Smooth muscle cell (in vitro differentiated cells): ENCODE results near the gene ZNF80. TPM values are rescaled to one million over a fixed set of nuclear protein-coding genes. Genes with fewer than 3 reads are reported as not detected.

Experiments
- DNase-seq: peaks from one replicate; lab custom pipeline; 2025; ENCODE audit not compliant: unreplicated experiment; lab: John Stamatoyannopoulos, UW
- H2AFZ ChIP-seq: fragments of 200-600 bp; sonication (generic); 2 replicates; pipeline ENCODE4 v1.6.0; 2016; ENCODE audit warnings: antibody characterized with exemption, low read depth, mild to moderate bottlenecking
- H3F3A ChIP-seq: fragments of 200-600 bp; sonication (generic); 2 replicates; pipeline ENCODE4 v1.6.0; 2017; ENCODE audit warnings: antibody characterized with exemption, low read depth
- H3K27ac ChIP-seq: fragments of 200-600 bp; sonication (generic); 2 replicates; pipeline ENCODE4 v1.5.1; 2016; ENCODE audit warnings: low read depth, mild to moderate bottlenecking
- H3K27me3 ChIP-seq: fragments of 200-600 bp; sonication (generic); 2 replicates; pipeline ENCODE4 v1.6.1; 2016; ENCODE audit warnings: low read depth, mild to moderate bottlenecking
- H3K36me3 ChIP-seq: fragments of 200-600 bp; sonication (generic); 2 replicates; pipeline ENCODE4 v1.5.1; 2016; ENCODE audit warnings: low read depth
- H3K4me1 ChIP-seq: fragments of 200-600 bp; sonication (generic); 2 replicates; pipeline ENCODE4 v1.5.1; 2016; ENCODE audit warnings: low read depth
- H3K4me2 ChIP-seq: fragments of 200-600 bp; sonication (generic); 2 replicates; pipeline ENCODE4 v1.6.0; 2016; ENCODE audit warnings: mild to moderate bottlenecking
- H3K4me3 ChIP-seq: fragments of 200-600 bp; sonication (generic); 2 replicates; pipeline ENCODE4 v1.5.1; 2016; ENCODE audit warnings: mild to moderate bottlenecking
- H3K79me2 ChIP-seq: fragments of 200-600 bp; sonication (generic); 2 replicates; pipeline ENCODE4 v1.6.0; 2016; ENCODE audit warnings: low read depth, mild to moderate bottlenecking
- H3K9ac ChIP-seq: fragments of 200-600 bp; sonication (generic); 2 replicates; pipeline ENCODE4 v1.6.0; 2016; ENCODE audit warnings: low read depth
- H3K9me3 ChIP-seq: fragments of 200-600 bp; sonication (generic); replicated peaks from 2 replicates; pipeline ENCODE4 v1.5.1; 2016; ENCODE audit warnings: low read depth
- H4K20me1 ChIP-seq: fragments of 200-600 bp; sonication (generic); 2 replicates; pipeline ENCODE4 v1.6.0; 2016; ENCODE audit warnings: low read depth
- WGBS: methylation state at CpG from one replicate; pipeline ENCODE4 v1.1.7; 2016; ENCODE audit warnings: low lambda C conversion rate; 5-methylcytosine and 5-hydroxymethylcytosine counted together
- polyA plus RNA-seq: library from polyadenylated mRNA; unstranded; fragments of >200 nt; fragmentation: Nextera tagmentation; extraction: Ambion mirVana; gene quantifications from 2 replicates; pipeline ENCODE4 v1.2.1, GENCODE V29; 2016
- total RNA-seq: library from RNA; depleted of rRNA; stranded (reverse); fragments of >200 nt; gene quantifications from 2 replicates; pipeline ENCODE4 v1.2.3, GENCODE V29; 2014
- TF ChIP-seq, protein P1 (sequence below): fragments of 200-600 bp; sonication (generic); IDR thresholded peaks from 2 replicates; pipeline ENCODE4 v1.5.1; 2017; ENCODE audit warnings: borderline replicate concordance, mild to moderate bottlenecking, antibody characterized with exemption; ENCODE audit not compliant: insufficient read depth, poor library complexity, severe bottlenecking

ZNF80 gene
- total and polyA plus RNA-seq, 2 experiments from 2014 or later, result not detected

DNA sequence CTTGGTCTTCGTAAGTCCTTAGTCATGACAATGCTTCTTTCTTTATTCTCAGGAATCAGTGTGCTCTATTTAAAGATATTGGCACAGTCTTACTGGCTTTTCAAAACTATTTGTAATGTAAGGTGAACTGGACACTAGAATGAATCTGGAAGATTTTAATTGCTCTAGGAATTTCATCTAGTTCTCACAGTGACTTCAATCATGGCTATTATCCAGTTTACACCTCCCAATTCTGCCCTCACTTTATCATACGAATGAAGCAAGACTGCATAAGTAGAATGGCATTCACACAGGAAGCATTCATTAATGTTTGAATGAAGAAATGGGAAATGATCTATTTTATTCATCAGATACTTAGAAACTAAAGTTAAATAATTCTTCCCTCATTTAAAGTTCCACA, 31.8 kb downstream of the ZNF80 start:
- no peak for DNase-seq
- H3K4me2 ChIP-seq, result no peak overlapping the region
- TF ChIP-seq, protein P1, sequence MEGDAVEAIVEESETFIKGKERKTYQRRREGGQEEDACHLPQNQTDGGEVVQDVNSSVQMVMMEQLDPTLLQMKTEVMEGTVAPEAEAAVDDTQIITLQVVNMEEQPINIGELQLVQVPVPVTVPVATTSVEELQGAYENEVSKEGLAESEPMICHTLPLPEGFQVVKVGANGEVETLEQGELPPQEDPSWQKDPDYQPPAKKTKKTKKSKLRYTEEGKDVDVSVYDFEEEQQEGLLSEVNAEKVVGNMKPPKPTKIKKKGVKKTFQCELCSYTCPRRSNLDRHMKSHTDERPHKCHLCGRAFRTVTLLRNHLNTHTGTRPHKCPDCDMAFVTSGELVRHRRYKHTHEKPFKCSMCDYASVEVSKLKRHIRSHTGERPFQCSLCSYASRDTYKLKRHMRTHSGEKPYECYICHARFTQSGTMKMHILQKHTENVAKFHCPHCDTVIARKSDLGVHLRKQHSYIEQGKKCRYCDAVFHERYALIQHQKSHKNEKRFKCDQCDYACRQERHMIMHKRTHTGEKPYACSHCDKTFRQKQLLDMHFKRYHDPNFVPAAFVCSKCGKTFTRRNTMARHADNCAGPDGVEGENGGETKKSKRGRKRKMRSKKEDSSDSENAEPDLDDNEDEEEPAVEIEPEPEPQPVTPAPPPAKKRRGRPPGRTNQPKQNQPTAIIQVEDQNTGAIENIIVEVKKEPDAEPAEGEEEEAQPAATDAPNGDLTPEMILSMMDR, result no peak

DNA sequence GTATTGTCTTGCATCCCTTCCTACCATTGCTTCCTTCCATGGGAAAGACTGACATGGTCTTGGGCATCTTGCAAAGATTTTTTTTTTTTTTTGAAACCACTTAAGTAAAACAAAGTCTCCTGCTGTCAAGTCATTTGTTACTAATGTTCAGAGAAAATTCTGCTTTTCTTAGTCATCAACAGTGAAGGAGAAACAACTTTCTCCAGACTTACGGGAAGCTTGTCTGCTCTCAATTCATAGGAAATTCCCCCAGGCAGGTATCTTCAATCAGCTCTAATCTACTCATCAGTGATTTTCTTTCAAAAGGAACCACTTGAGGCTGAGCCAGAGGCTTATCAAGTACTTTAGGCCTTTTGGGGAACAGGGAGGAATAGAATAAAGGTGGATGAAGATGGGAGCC, 42.6 kb downstream of the ZNF80 start:
- Histone ChIP-seq H2AFZ (no peak overlapping the region), H3K79me2 (no peaks in the 10 kb centered on the region), H3K4me2 (no peak overlapping the region), H3F3A (no peaks in the 10 kb centered on the region), H4K20me1 (no peaks in the 10 kb centered on the region), H3K27me3 (no peaks in the 10 kb centered on the region), H3K27ac (no peak overlapping the region), H3K4me1 (no peaks in the 10 kb centered on the region), H3K9me3 (no peaks in the 10 kb centered on the region), H3K4me3 (no peak overlapping the region), H3K9ac (no peak overlapping the region), H3K36me3 (no peaks in the 10 kb centered on the region)
- no peak for DNase-seq
- TF ChIP-seq, protein P1, result no peak
- 46% methylated on average over 1 of the region's 1 CpG for WGBS

More for the DNA sequence above, 31.8 kb downstream of the ZNF80 start:
- WGBS, result 86% methylated on average over 2 of the region's 2 CpGs
- no peaks in the 10 kb centered on the region for H3K36me3 ChIP-seq
- no peaks in the 10 kb centered on the region for H4K20me1 ChIP-seq
- no peaks in the 10 kb centered on the region for H3F3A ChIP-seq
- H3K27ac ChIP-seq, result no peak overlapping the region
- H2AFZ ChIP-seq, result no peak overlapping the region
- H3K27me3 ChIP-seq, result no peaks in the 10 kb centered on the region
- H3K79me2 ChIP-seq, result no peaks in the 10 kb centered on the region
- no peaks in the 10 kb centered on the region for H3K4me1 ChIP-seq
- H3K9me3 ChIP-seq, result no peaks in the 10 kb centered on the region
- H3K4me3 ChIP-seq, result no peak overlapping the region
- H3K9ac ChIP-seq, result no peak overlapping the region

DNA sequence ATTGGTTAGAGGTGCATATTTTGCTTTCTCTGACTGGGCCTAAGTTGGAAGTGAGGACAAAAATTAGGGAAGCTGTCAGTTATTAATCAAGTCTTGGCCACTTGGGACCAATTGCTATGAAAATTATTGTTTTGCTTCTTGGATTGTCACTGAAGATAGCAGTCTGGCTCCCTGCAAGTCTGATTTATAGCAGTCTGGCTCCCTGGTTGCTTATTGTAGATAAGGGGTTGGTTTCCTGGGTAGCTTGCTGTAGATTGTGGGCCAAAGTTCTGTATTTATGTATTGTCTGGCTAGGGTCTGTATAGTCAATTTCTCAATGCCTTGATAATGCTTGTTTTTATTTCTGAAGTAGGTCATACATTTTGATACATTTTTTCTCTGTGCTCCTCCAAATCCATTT, 45.2 kb downstream of the ZNF80 start:
- no peaks in the 10 kb centered on the region for H4K20me1 ChIP-seq
- H3K27ac ChIP-seq, result no peak overlapping the region
- no peak for DNase-seq
- no peaks in the 10 kb centered on the region for H3K36me3 ChIP-seq
- no peaks in the 10 kb centered on the region for H3K9me3 ChIP-seq
- H2AFZ ChIP-seq, result no peak overlapping the region
- TF ChIP-seq, protein P1, result no peak
- H3K9ac ChIP-seq, result no peak overlapping the region
- H3K27me3 ChIP-seq, result no peaks in the 10 kb centered on the region
- no peak overlapping the region for H3K4me3 ChIP-seq
- H3K79me2 ChIP-seq, result no peaks in the 10 kb centered on the region
- no peaks in the 10 kb centered on the region for H3K4me1 ChIP-seq
- H3F3A ChIP-seq, result no peaks in the 10 kb centered on the region
- H3K4me2 ChIP-seq, result no peak overlapping the region

DNA sequence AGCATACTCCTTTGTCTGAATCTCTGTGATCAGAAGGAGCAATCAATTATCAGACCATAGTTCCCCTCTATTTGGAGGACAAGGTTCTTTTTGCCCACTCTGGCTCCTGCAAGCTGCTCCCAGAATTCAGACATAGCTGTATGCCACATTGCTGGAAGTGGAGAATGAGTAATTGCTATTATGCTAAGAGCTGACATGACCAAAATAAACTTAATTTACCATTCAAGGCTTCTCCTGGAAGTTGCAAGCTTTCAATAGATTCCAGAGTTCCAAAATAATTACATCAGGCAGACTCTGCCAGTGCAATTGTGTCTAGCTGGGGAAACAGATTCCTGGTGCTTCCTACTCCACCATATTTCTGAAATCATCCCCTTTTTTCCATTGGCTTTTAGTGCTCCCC, 50.9 kb downstream of the ZNF80 start:
- H3K79me2 ChIP-seq, result no peaks in the 10 kb centered on the region
- H2AFZ ChIP-seq, result no peak overlapping the region
- no peaks in the 10 kb centered on the region for H3K36me3 ChIP-seq
- H3F3A ChIP-seq, result no peaks in the 10 kb centered on the region
- no peak overlapping the region for H3K27ac ChIP-seq
- H3K4me2 ChIP-seq, result no peak overlapping the region
- no peak overlapping the region for H3K9ac ChIP-seq
- no peaks in the 10 kb centered on the region for H4K20me1 ChIP-seq
- TF ChIP-seq, protein P1, result no peak
- H3K4me1 ChIP-seq, result no peaks in the 10 kb centered on the region
- no peaks in the 10 kb centered on the region for H3K9me3 ChIP-seq
- H3K4me3 ChIP-seq, result no peak overlapping the region
- no peak for DNase-seq
- H3K27me3 ChIP-seq, result no peaks in the 10 kb centered on the region

Other genes with a start within 250 kb of the ZNF80 start
- gene CCDC191, start 181.1 kb downstream of the ZNF80 start, total RNA-seq, result 5.8 and 7.4 TPM in 2 replicates
- 1.2 and 3.3 TPM in 2 replicates for gene CCDC191, start 181.1 kb downstream of the ZNF80 start, polyA plus RNA-seq
- 6.9 and 14.9 TPM in 2 replicates for gene QTRT2, start 180.8 kb downstream of the ZNF80 start, total RNA-seq
- gene QTRT2, start 180.8 kb downstream of the ZNF80 start, polyA plus RNA-seq, result 4.2 and 7.1 TPM in 2 replicates
- gene DRD3, start 58.5 kb downstream of the ZNF80 start, total RNA-seq, result 0.09 TPM in 1 of 2 replicates, not detected in the other
- not detected in 2 replicates for gene DRD3, start 58.5 kb downstream of the ZNF80 start, polyA plus RNA-seq
- gene TIGIT, start 56.5 kb upstream of the ZNF80 start, total RNA-seq, result not detected in 2 replicates
- gene TIGIT, start 56.5 kb upstream of the ZNF80 start, polyA plus RNA-seq, result not detected in 2 replicates